ENCODE measurements around the gene ACTL6B.

DNA sequence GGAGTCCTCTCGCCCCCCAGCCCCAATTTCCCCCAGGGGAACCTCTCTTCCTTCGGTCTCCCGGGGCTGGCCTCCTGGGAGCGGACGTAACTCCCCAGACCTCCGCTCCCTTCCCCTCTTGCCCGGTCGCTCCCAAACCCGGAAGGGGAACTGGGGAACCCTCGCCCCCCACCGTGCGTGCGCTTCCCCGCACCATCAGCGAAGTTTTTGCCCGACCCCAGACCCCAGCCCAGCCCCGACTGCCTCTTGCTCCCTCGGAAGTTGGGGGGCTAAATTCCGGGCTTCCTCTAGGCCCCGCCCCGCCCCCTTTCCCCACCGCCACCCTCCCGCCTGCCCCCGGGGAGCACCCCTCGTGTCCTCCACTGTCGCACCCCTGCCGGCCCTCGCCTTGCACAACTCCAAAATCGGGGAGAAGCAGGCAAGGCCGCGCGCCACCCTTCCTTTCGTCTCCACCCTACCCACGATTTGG lies 17.7 kb upstream of the ACTL6B start:
- TF ChIP-seq YY1 (IDR thresholded peaks at IDR 0.05) (no peak), RAD21 (IDR thresholded peaks at IDR 0.05) (no peak), REST (IDR thresholded peaks at IDR 0.05) (no peak), ATF3 (IDR thresholded peaks at IDR 0.05) (no peak)
- TF ChIP-seq, protein P1, sequence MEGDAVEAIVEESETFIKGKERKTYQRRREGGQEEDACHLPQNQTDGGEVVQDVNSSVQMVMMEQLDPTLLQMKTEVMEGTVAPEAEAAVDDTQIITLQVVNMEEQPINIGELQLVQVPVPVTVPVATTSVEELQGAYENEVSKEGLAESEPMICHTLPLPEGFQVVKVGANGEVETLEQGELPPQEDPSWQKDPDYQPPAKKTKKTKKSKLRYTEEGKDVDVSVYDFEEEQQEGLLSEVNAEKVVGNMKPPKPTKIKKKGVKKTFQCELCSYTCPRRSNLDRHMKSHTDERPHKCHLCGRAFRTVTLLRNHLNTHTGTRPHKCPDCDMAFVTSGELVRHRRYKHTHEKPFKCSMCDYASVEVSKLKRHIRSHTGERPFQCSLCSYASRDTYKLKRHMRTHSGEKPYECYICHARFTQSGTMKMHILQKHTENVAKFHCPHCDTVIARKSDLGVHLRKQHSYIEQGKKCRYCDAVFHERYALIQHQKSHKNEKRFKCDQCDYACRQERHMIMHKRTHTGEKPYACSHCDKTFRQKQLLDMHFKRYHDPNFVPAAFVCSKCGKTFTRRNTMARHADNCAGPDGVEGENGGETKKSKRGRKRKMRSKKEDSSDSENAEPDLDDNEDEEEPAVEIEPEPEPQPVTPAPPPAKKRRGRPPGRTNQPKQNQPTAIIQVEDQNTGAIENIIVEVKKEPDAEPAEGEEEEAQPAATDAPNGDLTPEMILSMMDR (IDR thresholded peaks at IDR 0.05; ENCODE audit: low read depth, low read length, missing input control): no peak

Data from liver (tissue), 3 donors.